SK-N-SH (cell line): ENCODE data around the gene SCARB1. TPM values are rescaled to one million over a fixed set of nuclear protein-coding genes. Genes with fewer than 3 reads are reported as not detected.
"Not testable (repeated sequence)": the region's sequence is repeated elsewhere in the genome, so short reads cannot be mapped to it uniquely, and the experiment has no call there.

ENCODE experiments used
- CTCF ChIA-PET: fragments of 300-600, 350-600 bp; formaldehyde crosslinking; extraction: SDS; loops from one replicate; lab custom pipeline; 2021; lab: Yijun Ruan, JAX
- POLR2A ChIA-PET: fragments of 350-600 bp; sonication (Branson Sonifier 250); formaldehyde crosslinking; extraction: SDS; loops from one replicate; lab custom pipeline; 2020; ENCODE audit warnings: antibody characterized with exemption, inconsistent platforms; lab: Yijun Ruan, JAX
- DNase-seq: peaks from one replicate; pipeline ENCODE4 v3.0.0; 2012
- H2AFZ ChIP-seq: fragments of 200-600 bp; sonication (generic); 2 replicates; pipeline ENCODE4 v1.8.1; 2016; ENCODE audit warnings: antibody characterized with exemption, mild to moderate bottlenecking, low read depth
- H3F3A ChIP-seq: fragments of 200-600 bp; sonication (generic); replicated peaks from 2 replicates; pipeline ENCODE3; 2016; ENCODE audit warnings: antibody characterized with exemption, mild to moderate bottlenecking; ENCODE audit not compliant: insufficient read depth
- H3K27ac ChIP-seq, 2 experiments: fragments of 200-500 bp in 1 of 2; fragments of 200-600 bp in 1 of 2; sonication (Bioruptor generic) in 1 of 2; sonication (generic), shearing (Covaris generic) in 1 of 2; 2 replicates each; pipeline versions ENCODE4 v1.5.1 to v1.6.1; 2014 to 2016; ENCODE audit warnings: low read depth in 2 of 2, inconsistent platforms in 1 of 2, low read length in 1 of 2, mild to moderate bottlenecking in 1 of 2, mixed read lengths in 1 of 2
- H3K27me3 ChIP-seq: fragments of 200-600 bp; sonication (generic), shearing (Covaris generic); 2 replicates; pipeline ENCODE4 v1.6.1; 2016; ENCODE audit warnings: mixed run types; ENCODE audit not compliant: insufficient read depth
- H3K36me3 ChIP-seq, 2 experiments: fragments of 200-500 bp in 1 of 2; fragments of 200-600 bp in 1 of 2; sonication (Bioruptor generic) in 1 of 2; sonication (generic) in 1 of 2; replicated peaks in 1 of 2; 2 replicates each; pipeline versions ENCODE3 to v1.5.1; 2014 to 2016; ENCODE audit warnings: low read length in 1 of 2, mild to moderate bottlenecking in 1 of 2; ENCODE audit not compliant: insufficient read depth in 2 of 2, control insufficient read depth in 1 of 2
- H3K4me1 ChIP-seq, 2 experiments: fragments of 200-500 bp in 1 of 2; fragments of 200-600 bp in 1 of 2; sonication (Bioruptor generic) in 1 of 2; sonication (generic), shearing (Covaris generic) in 1 of 2; 2 replicates each; pipeline versions ENCODE4 v1.5.1 to v1.6.1; 2014 to 2016; ENCODE audit warnings: low read depth in 1 of 2, low read length in 1 of 2, mixed run types in 1 of 2; ENCODE audit not compliant: insufficient read depth in 2 of 2, control insufficient read depth in 1 of 2
- H3K4me2 ChIP-seq: fragments of 200-600 bp; sonication (generic), shearing (Covaris generic); 2 replicates; pipeline ENCODE4 v1.6.1; 2017; ENCODE audit warnings: mixed run types
- H3K4me3 ChIP-seq, 2 experiments: fragments of 200-500 bp in 1 of 2; fragments of 200-600 bp in 1 of 2; sonication (Bioruptor generic) in 1 of 2; sonication (generic), shearing (Covaris generic) in 1 of 2; 2 replicates each; pipeline versions ENCODE4 v1.5.1 to v1.8.1; 2014 to 2016; ENCODE audit warnings: low read depth in 2 of 2, inconsistent platforms in 1 of 2, low read length in 1 of 2, mild to moderate bottlenecking in 1 of 2, mixed read lengths in 1 of 2, moderate library complexity in 1 of 2
- H3K79me2 ChIP-seq: fragments of 200-600 bp; sonication (generic); 2 replicates; pipeline ENCODE4 v1.8.1; 2017; ENCODE audit warnings: mild to moderate bottlenecking; ENCODE audit not compliant: insufficient read depth
- H3K9ac ChIP-seq: fragments of 200-600 bp; sonication (generic); 2 replicates; pipeline ENCODE4 v1.6.1; 2017; ENCODE audit warnings: mixed run types
- H3K9me2 ChIP-seq: fragments of 200-600 bp; sonication (generic); 2 replicates; pipeline ENCODE4 v1.6.1; 2017; ENCODE audit warnings: mixed run types
- H3K9me3 ChIP-seq: fragments of 200-600 bp; sonication (generic); 2 replicates; pipeline ENCODE4 v1.6.1; 2017; ENCODE audit warnings: mixed run types, mild to moderate bottlenecking, moderate library complexity
- H4K20me1 ChIP-seq: fragments of 200-600 bp; sonication (generic); 2 replicates; pipeline ENCODE4 v1.6.1; 2017; ENCODE audit warnings: mild to moderate bottlenecking, mixed run types; ENCODE audit not compliant: insufficient read depth
- CTCF ChIP-seq: fragments of 200-600 bp; sonication (generic); IDR thresholded peaks from 2 replicates; pipeline ENCODE4 v1.6.1; 2017; ENCODE audit warnings: antibody characterized with exemption, mild to moderate bottlenecking, moderate library complexity
- EP300 ChIP-seq, 2 experiments: IDR thresholded peaks; 2 replicates each; pipeline versions ENCODE4 v1.4.0 to v1.6.1; 2012; ENCODE audit warnings: borderline replicate concordance in 1 of 2, low read depth in 1 of 2, low read length in 1 of 2
- FOSL2 ChIP-seq: IDR thresholded peaks from 2 replicates; pipeline ENCODE4 v1.4.0; 2012; ENCODE audit warnings: low read depth, mild to moderate bottlenecking, moderate library complexity, borderline replicate concordance
- FOXM1 ChIP-seq: IDR thresholded peaks from 2 replicates; pipeline ENCODE4 v1.4.0; 2012; ENCODE audit warnings: low read depth, mild to moderate bottlenecking
- GATA2 ChIP-seq: sonication (generic); formaldehyde crosslinking; IDR thresholded peaks from 2 replicates; pipeline ENCODE4 v1.5.0; 2020; ENCODE audit warnings: mild to moderate bottlenecking, missing genetic modification reagents
- MAX ChIP-seq: IDR thresholded peaks from 2 replicates; pipeline ENCODE4 v1.4.0; 2012; ENCODE audit warnings: low read depth
- MXI1 ChIP-seq: IDR thresholded peaks from 2 replicates; pipeline ENCODE4 v1.6.1; 2012; ENCODE audit warnings: mild to moderate bottlenecking, low read depth, low read length, improper control_type of control experiment
- NRF1 ChIP-seq: IDR thresholded peaks from 2 replicates; pipeline ENCODE4 v1.6.1; 2012; ENCODE audit warnings: low read depth, mild to moderate bottlenecking, low read length
- RAD21 ChIP-seq: IDR thresholded peaks from 2 replicates; pipeline ENCODE4 v1.6.1; 2012; ENCODE audit warnings: mild to moderate bottlenecking, low read length
- REST ChIP-seq: IDR thresholded peaks from 2 replicates; pipeline ENCODE4 v1.6.1; 2012; ENCODE audit warnings: mild to moderate bottlenecking, low read depth, low read length, moderate library complexity
- RXRA ChIP-seq: IDR thresholded peaks from 2 replicates; pipeline ENCODE4 v1.4.0; 2012; ENCODE audit warnings: low read depth, mild to moderate bottlenecking, borderline replicate concordance
- SIN3A ChIP-seq: IDR thresholded peaks from 2 replicates; pipeline ENCODE4 v1.6.1; 2012; ENCODE audit warnings: low read depth, mild to moderate bottlenecking, low read length, moderate library complexity, borderline replicate concordance
- TCF12 ChIP-seq: IDR thresholded peaks from 2 replicates; pipeline ENCODE4 v1.4.0; 2012
- TEAD4 ChIP-seq: IDR thresholded peaks from 2 replicates; pipeline ENCODE4 v1.4.0; 2012; ENCODE audit warnings: mild to moderate bottlenecking, borderline replicate concordance; ENCODE audit not compliant: insufficient read depth
- USF1 ChIP-seq: IDR thresholded peaks from 2 replicates; pipeline ENCODE4 v1.4.0; 2012; ENCODE audit warnings: low read depth, borderline replicate concordance
- ZBTB33 ChIP-seq: IDR thresholded peaks from 2 replicates; pipeline ENCODE4 v1.4.0; 2012; ENCODE audit warnings: low read depth, borderline replicate concordance
- WGBS: methylation state at CpG from one replicate; pipeline ENCODE4 v1.1.6; 2017; ENCODE audit warnings: low lambda C conversion rate; 5-methylcytosine and 5-hydroxymethylcytosine counted together
- polyA plus RNA-seq, 3 experiments: library from polyadenylated mRNA; depleted of rRNA; stranded (reverse); fragments of >200 nt; gene quantifications; 2 replicates each; pipeline ENCODE4 v1.2.3, GENCODE V29; 2012

SCARB1 gene
- polyA plus RNA-seq, 1 of the 3 experiments (the other 2 are of a cell fraction), result 33.0 TPM

GRCh38 chr12:124881123-124881522 is 17.5 kb upstream of the SCARB1 start (continued):
- TF ChIP-seq ZBTB33, result no peak
- TF ChIP-seq TEAD4, result no peak
- no peak for TF ChIP-seq GATA2
- no peak for TF ChIP-seq NRF1
- no peak for TF ChIP-seq MAX
- TF ChIP-seq RXRA, result no peak
- no peak for TF ChIP-seq SIN3A
- no peak for TF ChIP-seq FOXM1
- TF ChIP-seq FOSL2, result no peak
- no peak for TF ChIP-seq EP300 (IDR thresholded peaks at IDR 0.05; ENCODE audit: borderline replicate concordance in 1 of 2, low read depth in 1 of 2, low read length in 1 of 2)
- no peak for TF ChIP-seq MXI1
- no peak for TF ChIP-seq USF1

- H3K9me2 ChIP-seq, H3K4me1 ChIP-seq, H3K9me3 ChIP-seq, H3F3A ChIP-seq, H3K27ac ChIP-seq, H3K9ac ChIP-seq, H3K27me3 ChIP-seq, H3K36me3 ChIP-seq, H4K20me1 ChIP-seq, H3K79me2 ChIP-seq, H3K4me2 ChIP-seq, POLR2A ChIA-PET, DNase-seq, H2AFZ ChIP-seq, H3K4me3 ChIP-seq: not testable (repeated sequence)
- CTCF ChIA-PET, result interaction anchor here (0.8 to 5.1 kb wide), 2 partner anchors 25 to 55 kb away, joined by 3 to 19 read pairs; no protein-coding TSS in a partner anchor
- 71% methylated on average over 11 of the region's 11 CpGs for WGBS
These were observed 16.7 kb upstream of the SCARB1 start for GRCh38 chr12:124880335-124880734.

- H3K4me3 ChIP-seq, result no peak overlapping the region
- POLR2A ChIA-PET, result no interaction called here
- peaks cover 0 to 2% of the 10 kb centered on the region in 2 experiments; a peak in 1 of 4 replicates for H3K4me1 ChIP-seq
- H3K9me3 ChIP-seq, result no peaks in the 10 kb centered on the region
- H3K9me2 ChIP-seq, result no peaks in the 10 kb centered on the region
- CTCF ChIA-PET, result interaction anchor here (5.1 kb wide), 1 partner anchor 26 kb away, joined by 19 read pairs; no protein-coding TSS in a partner anchor
- no peaks in the 10 kb centered on the region for H3K79me2 ChIP-seq
- H3K9ac ChIP-seq, result no peak overlapping the region
- H4K20me1 ChIP-seq, result no peaks in the 10 kb centered on the region
- no peak overlapping the region for H3K27ac ChIP-seq
- WGBS, result 84% methylated on average over 18 of the region's 18 CpGs
- no peaks in the 10 kb centered on the region for H3K36me3 ChIP-seq
- H3K27me3 ChIP-seq, result no peaks in the 10 kb centered on the region
- no peak overlapping the region for H3K4me2 ChIP-seq
- no peak for DNase-seq
- H3F3A ChIP-seq, result no peaks in the 10 kb centered on the region
- H2AFZ ChIP-seq, result no peak overlapping the region
- TF ChIP-seq CTCF (no peak), EP300 (IDR thresholded peaks at IDR 0.05; ENCODE audit: borderline replicate concordance in 1 of 2, low read depth in 1 of 2, low read length in 1 of 2) (no peak), RAD21 (no peak), TCF12 (no peak), REST (no peak)
These were observed 15.3 kb upstream of the SCARB1 start for GRCh38 chr12:124878795-124879516.
